GM21786 (cell line): ENCODE results near the gene B3GALT6.
A peak's percentile ranks its signal among the peaks of the same experiment; 100 is the strongest.

Experiments used
- ATAC-seq: cut with Tn5 transposase; IDR thresholded peaks from one replicate; pipeline ENCODE4 v1.9.1; 2021; ENCODE audit not compliant: unreplicated experiment

Gene B3GALT6

GRCh38 chr1:1230656-1231399 is 1.2 kb upstream of the B3GALT6 start:
- no peak for ATAC-seq

- ATAC-seq = peak; percentile 97
These were observed 433 bp upstream of the B3GALT6 start, which contains the start of gene SDF4 for GRCh38 chr1:1231400-1232207. TSS of gene SDF4 (minus strand) at chr1:1232001. CDS start at chr1:1228772, 3,229 bp downstream.

GRCh38 chr1:1232796-1233566 is 944 bp downstream of the B3GALT6 start:
- ATAC-seq = no peak

GRCh38 chr1:1233567-1233892 is 1.5 kb downstream of the B3GALT6 start:
- no peak for ATAC-seq

GRCh38 chr1:1234180-1234808 is 2.3 kb downstream of the B3GALT6 start:
- no peak for ATAC-seq

GRCh38 chr1:1235016-1235744 is 3.1 kb downstream of the B3GALT6 start:
- ATAC-seq = no peak

- ATAC-seq = no peak
These were observed 4.2 kb downstream of the B3GALT6 start for GRCh38 chr1:1236176-1236763.

- no peak for ATAC-seq
These were observed 5.2 kb downstream of the B3GALT6 start for GRCh38 chr1:1236945-1237873.

- ATAC-seq = no peak
These were observed 6.1 kb downstream of the B3GALT6 start for GRCh38 chr1:1237874-1238701.

- no peak for ATAC-seq
These were observed 6.7 kb downstream of the B3GALT6 start for GRCh38 chr1:1238702-1239178.

- ATAC-seq = no peak
These were observed 7.2 kb downstream of the B3GALT6 start for GRCh38 chr1:1239227-1239613.

GRCh38 chr1:1239614-1240347 is 7.7 kb downstream of the B3GALT6 start:
- no peak for ATAC-seq

- no peak for ATAC-seq
These were observed 8.3 kb downstream of the B3GALT6 start for GRCh38 chr1:1240348-1240732.

- ATAC-seq = no peak
These were observed 9.0 kb downstream of the B3GALT6 start for GRCh38 chr1:1240822-1241587.

- no peak for ATAC-seq
These were observed 9.7 kb downstream of the B3GALT6 start for GRCh38 chr1:1241588-1242219.
